CD14-positive monocyte (primary cell): ENCODE measurements around the gene ENDOV. TPM values are rescaled to one million over a fixed set of nuclear protein-coding genes. Genes with fewer than 3 reads are reported as not detected.

Experiments used
- DNase-seq, 3 donors: peaks; one replicate each; pipeline ENCODE4 v3.0.0-alpha.2; 2011 to 2022
- H2AFZ ChIP-seq: 2 replicates; pipeline ENCODE4 v1.6.0; 2012; ENCODE audit warnings: mild to moderate bottlenecking, low read depth, low read length, inconsistent platforms; ENCODE audit not compliant: insufficient read depth, poor library complexity, severe bottlenecking
- H3K27ac ChIP-seq, 2 donors: 1 replicate in 1 of 2; 2 replicates in 1 of 2; pipeline ENCODE4 v1.5.1; 2012 to 2013; ENCODE audit warnings: low read length in 2 of 2, control low read depth in 1 of 2, inconsistent platforms in 1 of 2, low read depth in 1 of 2, mild to moderate bottlenecking in 1 of 2
- H3K27me3 ChIP-seq, 2 donors: one replicate each; pipeline versions ENCODE4 v1.6.0 to v1.6.1; 2011 to 2013; ENCODE audit warnings: low read length in 2 of 2; ENCODE audit not compliant: control insufficient read depth in 2 of 2, insufficient read depth in 2 of 2
- H3K36me3 ChIP-seq, 2 donors: replicated peaks in 1 of 2; 1 replicate in 1 of 2; 2 replicates in 1 of 2; pipeline versions ENCODE4 v1.5.1 to v1.6.1; 2012 to 2013; ENCODE audit warnings: low read length in 2 of 2, control low read depth in 1 of 2, inconsistent platforms in 1 of 2, mild to moderate bottlenecking in 1 of 2; ENCODE audit not compliant: insufficient read depth in 2 of 2, control insufficient read depth in 1 of 2
- H3K4me1 ChIP-seq, 2 donors: 1 replicate in 1 of 2; 2 replicates in 1 of 2; pipeline versions ENCODE4 v1.5.1 to v1.6.1; 2012 to 2013; ENCODE audit warnings: low read length in 2 of 2, control low read depth in 1 of 2, inconsistent platforms in 1 of 2, mild to moderate bottlenecking in 1 of 2, moderate library complexity in 1 of 2; ENCODE audit not compliant: insufficient read depth in 2 of 2, control insufficient read depth in 1 of 2
- H3K4me2 ChIP-seq: replicated peaks from 2 replicates; pipeline ENCODE3; 2012; ENCODE audit warnings: low read length, moderate library complexity, mild to moderate bottlenecking; ENCODE audit not compliant: poor library complexity, severe bottlenecking; ENCODE audit errors: extremely low read depth
- H3K4me3 ChIP-seq, 3 experiments: fragments of 200-600 bp in 1 of 3; sonication (generic) in 1 of 3; replicated peaks in 1 of 3; 1 replicate in 2 of 3; 2 replicates in 1 of 3; pipeline ENCODE4 v1.5.1; 2011 to 2013; ENCODE audit warnings: low read length in 3 of 3, mild to moderate bottlenecking in 3 of 3, control low read depth in 2 of 3, low read depth in 2 of 3, inconsistent platforms in 1 of 3, moderate library complexity in 1 of 3
- H3K79me2 ChIP-seq: 2 replicates; pipeline ENCODE4 v1.6.0; 2012; ENCODE audit warnings: mild to moderate bottlenecking, control low read depth, inconsistent platforms, low read length, moderate library complexity; ENCODE audit not compliant: insufficient read depth
- H3K9ac ChIP-seq: 2 replicates; pipeline ENCODE4 v1.6.0; 2017; ENCODE audit warnings: low read length, mild to moderate bottlenecking; ENCODE audit not compliant: insufficient read depth, poor library complexity, severe bottlenecking
- H3K9me3 ChIP-seq, 2 donors: replicated peaks in 1 of 2; 1 replicate in 1 of 2; 2 replicates in 1 of 2; pipeline versions ENCODE4 v1.5.1 to v1.6.1; 2012 to 2013; ENCODE audit warnings: low read length in 2 of 2, control low read depth in 1 of 2; ENCODE audit not compliant: control insufficient read depth in 1 of 2, insufficient read depth in 1 of 2
- H4K20me1 ChIP-seq: 2 replicates; pipeline ENCODE4 v1.6.0; 2012; ENCODE audit warnings: mild to moderate bottlenecking, low read length, control low read depth, moderate library complexity; ENCODE audit not compliant: insufficient read depth
- H3K27ac Mint-ChIP-seq, 7 donors: one replicate each; pipeline ENCODE4 v1.8.0; 2020; ENCODE audit warnings: mild to moderate bottlenecking in 7 of 7, mixed read lengths in 7 of 7, moderate library complexity in 6 of 7, inconsistent platforms in 2 of 7
- H3K27me3 Mint-ChIP-seq, 3 donors: one replicate each; pipeline ENCODE4 v1.8.0; 2021 to 2022; ENCODE audit warnings: low read depth in 3 of 3, mild to moderate bottlenecking in 3 of 3, mixed read lengths in 3 of 3, moderate library complexity in 3 of 3, inconsistent platforms in 1 of 3
- H3K36me3 Mint-ChIP-seq, 2 donors: one replicate each; pipeline ENCODE4 v1.8.0; 2020; ENCODE audit warnings: mixed read lengths in 2 of 2, inconsistent platforms in 1 of 2, mild to moderate bottlenecking in 1 of 2
- H3K4me1 Mint-ChIP-seq: one replicate; pipeline ENCODE4 v1.8.0; 2020; ENCODE audit warnings: mild to moderate bottlenecking, mixed read lengths
- H3K4me3 Mint-ChIP-seq, 2 donors: one replicate each; pipeline ENCODE4 v1.8.0; 2020; ENCODE audit warnings: mild to moderate bottlenecking in 2 of 2, mixed read lengths in 2 of 2, moderate library complexity in 1 of 2
- H3K9me3 Mint-ChIP-seq, 7 donors: one replicate each; pipeline ENCODE4 v1.8.0; 2020 to 2022; ENCODE audit warnings: mixed read lengths in 7 of 7, mild to moderate bottlenecking in 6 of 7, moderate library complexity in 6 of 7, inconsistent platforms in 2 of 7
- CTCF ChIP-seq: fragments of 200-600 bp; IDR thresholded peaks from one replicate; pipeline ENCODE4 v1.8.0; 2022; ENCODE audit warnings: antibody characterized with exemption, mild to moderate bottlenecking
- WGBS: methylation state at CpG from one replicate; pipeline ENCODE4 v1.1.5; 2013; ENCODE audit warnings: missing lambda C conversion rate; ENCODE audit not compliant: insufficient coverage; 5-methylcytosine and 5-hydroxymethylcytosine counted together
- intact Hi-C, 2 donors: fragments of 100-400 bp; cut with micrococcal nuclease; formaldehyde crosslinking; loops; one replicate each; pipeline versions ENCODE4 v1.15.0 to v1.15.1; 2023
- polyA minus RNA-seq: library from RNA; depleted of rRNA, polyadenylated mRNA; stranded (reverse); fragments of >200 nt; gene quantifications from 2 replicates; pipeline ENCODE4 v1.2.3, GENCODE V29; 2012
- polyA plus RNA-seq, 3 donors: library from polyadenylated mRNA; depleted of rRNA in 1 of 3; unstranded in 2 of 3; stranded (reverse) in 1 of 3; fragments of 300-500 nt in 2 of 3; fragments of >200 nt in 1 of 3; fragmentation: Illumina TruSeq in 2 of 3; gene quantifications; 1 replicate in 2 of 3; 2 replicates in 1 of 3; pipeline ENCODE4 v1.2.3, GENCODE V29; 2012 to 2021
- total RNA-seq, 12 experiments: library from RNA in 1 of 12; stranded (reverse) in 1 of 12; fragments of 120-200 nt in 1 of 12; gene quantifications; one replicate each; pipeline ENCODE4 v1.2.4 and lab custom pipeline; 2013 to 2026; ENCODE audit warnings: mixed read lengths in 6 of 12, inconsistent platforms in 1 of 12

ENDOV gene
- total RNA-seq (2013), result 7.3 TPM
- polyA plus RNA-seq (10 to 100 TPM; 10.4 to 15.7 (median 13.3) TPM), polyA minus RNA-seq (8.1 and 11.5 TPM in 2 replicates), total RNA-seq (lab: John Stamatoyannopoulos, UW) (5.1 to 15.8 (median 10.4) reads per million in 11 experiments)

GRCh38 chr17:80414803-80415625, at the start of gene ENDOV:
ENDOV (plus strand) TSS chr17:80415167; CDS start chr17:80415195, 28 bp downstream.
- Histone ChIP-seq H3K27ac (peak within 1 kb of the TSS; percentile 82 to 92), H4K20me1 (peaks cover 3% of the 10 kb centered on the region), H3K9me3 (no peaks in the 10 kb centered on the region), H3K79me2 (peaks cover 6% of the 10 kb centered on the region), H3K4me1 (peaks cover 15 to 20% of the 10 kb centered on the region in 2 donors), H3K4me2 (peak within 1 kb of the TSS; percentile 93), H2AFZ (peak within 1 kb of the TSS; percentile 89), H3K4me3 (peak within 1 kb of the TSS; percentile 70 to 93 (median 87)), H3K9ac (peak within 1 kb of the TSS; percentile 82), H3K36me3 (peaks cover 15 to 21% of the 10 kb centered on the region in 2 donors), H3K27me3 (peaks cover 8 to 31% of the 10 kb centered on the region in 2 donors)
- intact Hi-C loops, result loop anchor here (2.0 to 5.0 kb wide), 2 partner anchors 37 to 40 kb away; no protein-coding TSS in a partner anchor
- H3K36me3 Mint-ChIP-seq, result peaks cover 23 to 29% of the 10 kb centered on the region in 2 donors
- peaks cover 0 to 7% (median 0%) of the 10 kb centered on the region in 7 donors for H3K9me3 Mint-ChIP-seq
- peaks cover 17 to 34% (median 27%) of the 10 kb centered on the region in 3 donors for H3K27me3 Mint-ChIP-seq
- H3K27ac Mint-ChIP-seq, result peak within 1 kb of the TSS; percentile 88 to 98 (median 97)
- under 1% methylated on average over 97 of the region's 97 CpGs for WGBS
- peaks cover 16% of the 10 kb centered on the region for H3K4me1 Mint-ChIP-seq
- peak within 1 kb of the TSS; percentile 87 to 91 for H3K4me3 Mint-ChIP-seq
- TF ChIP-seq CTCF, result no peak
- DNase-seq, result peak; percentile 95 to 97 (median 96)

DNA sequence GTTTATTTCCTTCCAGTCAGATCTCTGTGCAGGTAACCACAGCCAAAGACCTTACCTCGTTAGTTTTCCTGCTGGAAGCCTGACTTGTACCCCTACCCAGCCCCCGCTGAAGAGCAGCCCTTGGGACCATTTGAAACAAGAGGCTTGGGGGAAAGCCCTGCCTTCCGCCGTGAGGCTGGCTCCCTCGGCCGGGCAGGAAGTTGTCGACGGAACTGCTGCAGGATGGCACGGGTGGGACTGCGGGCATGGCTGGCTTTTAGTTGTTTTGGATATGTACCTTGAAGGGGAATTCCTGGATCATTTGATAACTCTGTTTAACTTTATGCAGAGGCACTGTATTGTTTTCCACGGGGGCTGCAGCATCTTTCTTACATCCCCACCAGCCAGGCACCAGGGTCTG, 49.0 kb upstream of the ENDOV start:
- Histone ChIP-seq H3K4me1 (no peaks in the 10 kb centered on the region), H3K9me3 (peaks cover 0 to under 1% of the 10 kb centered on the region in 2 donors), H3K79me2 (no peaks in the 10 kb centered on the region), H3K27me3 (no peaks in the 10 kb centered on the region), H3K36me3 (peaks cover 99 to 100% of the 10 kb centered on the region in 2 donors), H2AFZ (no peak overlapping the region), H4K20me1 (peaks cover 95% of the 10 kb centered on the region), H3K9ac (no peak overlapping the region), H3K27ac (no peak overlapping the region), H3K4me3 (no peak overlapping the region), H3K4me2 (no peak overlapping the region)
- Mint-ChIP-seq H3K4me3 (no peak overlapping the region), H3K36me3 (peaks cover 96 to 100% of the 10 kb centered on the region in 2 donors), H3K4me1 (no peaks in the 10 kb centered on the region), H3K27ac (peak overlapping the region in 1 of 7 donors; percentile 41), H3K9me3 (peaks cover 0 to 7% (median 2%) of the 10 kb centered on the region in 7 donors), H3K27me3 (peaks cover 0 to 1% (median 0%) of the 10 kb centered on the region in 3 donors)
- intact Hi-C loops, result loop anchor here in 1 of 2 donors (10.0 kb wide), 1 partner anchor 171 kb away; no protein-coding TSS in a partner anchor
- no peak for TF ChIP-seq CTCF
- WGBS, result 95% methylated on average over 10 of the region's 11 CpGs
- DNase-seq, result no peak
